Activated CD8-positive, alpha-beta T cell treated with anti-CD3 and anti-CD28 coated beads, Interleukin-2, amount 10 ng/mL, durations not matched to agents 7 days and 5 days (primary cell): Measurements from ENCODE around the gene EME1. TPM values are rescaled to one million over a fixed set of nuclear protein-coding genes. Genes with fewer than 3 reads are reported as not detected.
"Not testable (repeated sequence)": the region's sequence is repeated elsewhere in the genome, so short reads cannot be mapped to it uniquely, and the experiment has no call there.

Experiments
- ATAC-seq: fragments of 150-1000 bp; cut with Tn5 transposase; one replicate; pipeline ENCODE4 v1.10.0; 2021; ENCODE audit warnings: moderate library complexity
- CTCF ChIA-PET: fragments of 350-600 bp; sonication (Branson Sonifier 250); formaldehyde crosslinking; loops from one replicate; lab custom pipeline; 2021; ENCODE audit warnings: antibody characterized with exemption; lab: Charles Lee
- POLR2A ChIA-PET: fragments of 350-600 bp; sonication (Branson Sonifier 250); formaldehyde crosslinking; loops from one replicate; lab custom pipeline; 2021; ENCODE audit warnings: antibody characterized with exemption; lab: Charles Lee
- DNase-seq: peaks from one replicate; pipeline ENCODE4 v3.0.0-alpha.2; 2020
- H3K27ac Mint-ChIP-seq: one replicate; pipeline ENCODE4 v1.8.0; 2021; ENCODE audit warnings: mild to moderate bottlenecking, mixed read lengths
- H3K27me3 Mint-ChIP-seq: one replicate; pipeline ENCODE4 v1.8.0; 2021; ENCODE audit warnings: low read depth, mixed read lengths
- H3K36me3 Mint-ChIP-seq: one replicate; pipeline ENCODE4 v1.8.0; 2021; ENCODE audit warnings: low read depth, mixed read lengths
- H3K4me1 Mint-ChIP-seq: one replicate; pipeline ENCODE4 v1.8.0; 2021; ENCODE audit warnings: low read depth, mixed read lengths
- H3K4me3 Mint-ChIP-seq: one replicate; pipeline ENCODE4 v1.8.0; 2021; ENCODE audit warnings: mild to moderate bottlenecking, mixed read lengths
- H3K9me3 Mint-ChIP-seq: one replicate; pipeline ENCODE4 v1.8.0; 2022; ENCODE audit warnings: mixed read lengths; ENCODE audit not compliant: insufficient read depth
- total RNA-seq, 2 experiments: library from RNA; stranded (reverse); gene quantifications; one replicate each; pipeline ENCODE4 v1.2.3, GENCODE V29; 2021

Gene EME1
- total RNA-seq, 2 experiments from 2014 or later, result 23.5 to 27.8 TPM

DNA sequence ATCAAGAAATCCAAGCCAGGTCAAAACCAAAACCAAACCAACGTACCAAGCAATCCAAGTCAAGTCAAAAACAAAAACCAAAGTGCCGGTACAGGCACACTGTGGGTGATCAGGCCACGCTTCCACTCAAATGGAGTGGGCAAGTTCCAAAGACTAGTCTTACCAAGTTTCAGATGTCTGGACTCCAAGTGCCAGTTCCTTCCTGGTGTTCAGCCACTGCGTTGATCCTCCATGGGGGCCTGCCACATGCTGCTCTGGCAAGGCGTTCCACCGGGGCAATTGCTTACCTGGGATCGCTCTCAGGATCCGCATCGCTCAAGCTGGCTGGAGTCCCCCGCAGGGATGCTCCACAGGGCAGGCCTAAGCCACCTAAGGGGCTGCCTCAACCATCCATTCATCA is 46.5 kb downstream of the EME1 start:
- H3K4me3 Mint-ChIP-seq, H3K27me3 Mint-ChIP-seq, ATAC-seq, POLR2A ChIA-PET, H3K9me3 Mint-ChIP-seq, DNase-seq: not testable (repeated sequence)
- Mint-ChIP-seq H3K36me3 (peaks cover 11% of the 10 kb centered on the region), H3K27ac (peak overlapping the region; percentile 5), H3K4me1 (peaks cover 23% of the 10 kb centered on the region)
- CTCF ChIA-PET, result interaction anchor here (3.6 kb wide), 1 partner anchor 22 kb away, joined by 28 read pairs; the partner anchor contains the start of gene LRRC59

DNA sequence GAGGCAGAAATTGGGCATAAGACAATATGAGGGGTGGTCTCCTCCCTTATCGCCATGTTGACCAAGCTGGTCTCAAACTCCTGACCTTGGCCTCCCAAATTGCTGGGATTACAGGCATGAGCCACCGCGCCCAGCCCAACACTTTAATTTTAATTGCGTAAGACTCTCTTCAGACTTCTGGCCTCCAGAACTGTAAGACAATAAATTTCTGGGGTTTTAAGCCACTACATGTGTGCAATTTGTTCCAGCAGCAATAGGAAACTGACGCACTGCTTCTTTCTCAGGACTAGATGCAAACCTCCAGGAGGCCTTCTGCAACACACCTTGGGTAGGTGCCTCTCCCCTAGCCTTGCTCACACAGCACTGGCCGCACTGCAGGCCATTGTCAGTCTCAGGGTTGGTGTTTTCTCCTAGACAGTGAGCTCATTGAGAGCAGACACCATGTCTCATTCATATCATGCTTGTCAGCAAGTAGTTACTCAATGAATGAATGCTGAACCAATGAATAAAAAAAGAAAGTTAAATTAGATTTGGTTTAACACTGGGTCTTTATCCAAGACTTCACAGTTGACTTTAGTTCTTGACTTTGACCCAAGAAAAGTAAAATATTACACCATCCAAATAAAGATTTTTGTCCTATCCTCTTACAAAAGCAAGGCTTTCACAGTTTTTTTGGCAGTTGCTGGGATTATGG is 47.5 kb downstream of the EME1 start:
- H3K4me3 Mint-ChIP-seq, result peak overlapping the region; percentile 68
- H3K27ac Mint-ChIP-seq, result peak overlapping the region; percentile 88
- ATAC-seq, result no peak

DNA sequence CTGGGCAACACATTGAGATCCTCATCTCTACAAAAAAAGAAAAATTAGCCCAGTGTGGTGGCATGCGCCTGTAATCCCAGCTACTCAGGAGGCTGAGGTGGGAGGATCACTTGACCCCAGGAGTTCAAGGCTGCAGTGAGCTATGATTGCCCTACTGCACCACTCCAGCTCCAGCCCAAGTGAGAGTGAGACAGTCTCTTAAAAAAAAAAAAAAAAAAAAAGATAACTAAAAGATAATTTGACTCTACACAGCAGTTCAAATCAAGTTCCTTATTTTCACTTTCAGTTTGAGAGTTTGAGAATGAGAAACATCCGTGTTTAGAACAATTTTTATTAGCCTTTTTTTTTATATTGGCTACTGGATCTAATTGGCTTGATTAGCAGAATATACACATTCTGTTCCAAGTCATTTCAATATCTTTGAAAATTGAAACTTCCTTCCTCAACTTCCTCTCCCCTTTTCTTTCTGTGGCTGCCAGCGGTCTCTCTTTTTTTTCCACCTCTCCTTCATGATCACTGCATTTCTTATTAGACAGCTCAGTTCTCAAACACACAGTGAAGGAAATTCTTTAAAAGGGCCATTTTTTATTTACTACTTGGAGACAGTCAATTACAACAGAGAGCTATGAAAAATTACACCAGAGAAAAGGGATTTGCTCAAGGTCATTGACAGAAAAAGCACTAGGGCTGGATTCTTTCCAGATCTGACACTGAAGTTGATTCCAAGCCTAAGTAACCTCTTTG is 48.5 kb downstream of the EME1 start:
- ChIA-PET POLR2A (interaction anchor here (0.9 to 2.3 kb wide), 4 partner anchors 11 to 57 kb away, joined by 3 to 19 read pairs (median 3); partner anchors contain the start of genes LRRC59 and RSAD1), CTCF (interaction anchor here (0.9 to 3.6 kb wide), 8 partner anchors 10 to 121 kb away, joined by 3 to 28 read pairs (median 4); partner anchors contain the start of gene LRRC59)
- H3K4me3 Mint-ChIP-seq, result peak overlapping the region; percentile 68
- DNase-seq (no peak), ATAC-seq (peak; percentile 14)
- peaks cover 11% of the 10 kb centered on the region for H3K36me3 Mint-ChIP-seq
- peaks cover 33% of the 10 kb centered on the region for H3K4me1 Mint-ChIP-seq
- H3K27me3 Mint-ChIP-seq, result peaks cover 5% of the 10 kb centered on the region
- peak overlapping the region; percentile 88 for H3K27ac Mint-ChIP-seq
- H3K9me3 Mint-ChIP-seq, result peaks cover 6% of the 10 kb centered on the region

More for the DNA sequence above, 47.5 kb downstream of the EME1 start:
- POLR2A ChIA-PET, result interaction anchor here (0.9 to 2.3 kb wide), 2 partner anchors 23 to 58 kb away, joined by 3 to 19 read pairs; partner anchors contain the start of genes LRRC59 and RSAD1
- DNase-seq, result no peak
- CTCF ChIA-PET, result interaction anchor here (0.9 to 3.6 kb wide), 6 partner anchors 11 to 122 kb away, joined by 3 to 28 read pairs (median 4); partner anchors contain the start of gene LRRC59
- Mint-ChIP-seq H3K9me3 (peaks cover 6% of the 10 kb centered on the region), H3K36me3 (peaks cover 11% of the 10 kb centered on the region), H3K27me3 (peaks cover 5% of the 10 kb centered on the region), H3K4me1 (peaks cover 31% of the 10 kb centered on the region)

DNA sequence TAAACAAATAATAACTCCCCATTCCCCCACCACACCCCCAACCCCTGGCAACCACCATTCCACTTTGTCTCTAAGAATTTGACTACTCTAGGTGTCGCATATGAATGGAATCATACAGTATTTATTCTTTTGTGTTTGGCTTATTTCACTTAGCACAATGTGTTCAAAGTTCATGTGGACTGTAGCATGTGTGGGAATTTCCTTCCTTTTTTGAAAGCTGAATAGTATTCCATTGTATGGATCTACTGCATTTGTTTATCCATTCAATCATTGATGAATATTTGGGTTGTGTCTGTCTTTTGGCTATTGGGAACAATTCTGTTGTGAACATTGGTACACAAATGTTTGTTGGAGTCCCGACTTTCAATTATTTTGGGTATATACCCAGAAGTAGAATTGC is 49.7 kb downstream of the EME1 start:
- ATAC-seq, result no peak
- no peak overlapping the region for H3K4me3 Mint-ChIP-seq
- H3K4me1 Mint-ChIP-seq, result peaks cover 44% of the 10 kb centered on the region
- H3K36me3 Mint-ChIP-seq, result peaks cover 11% of the 10 kb centered on the region
- POLR2A ChIA-PET, result interaction anchor here (1.1 to 2.3 kb wide), 2 partner anchors 10 to 26 kb away, joined by 3 to 19 read pairs; partner anchors contain the start of gene LRRC59
- no peak for DNase-seq
- no peaks in the 10 kb centered on the region for H3K27me3 Mint-ChIP-seq
- peaks cover 6% of the 10 kb centered on the region for H3K9me3 Mint-ChIP-seq
- H3K27ac Mint-ChIP-seq, result no peak overlapping the region
- CTCF ChIA-PET, result interaction anchor here (2.1 to 3.6 kb wide), 2 partner anchors 25 to 60 kb away, joined by 7 to 28 read pairs; partner anchors contain the start of gene LRRC59

DNA sequence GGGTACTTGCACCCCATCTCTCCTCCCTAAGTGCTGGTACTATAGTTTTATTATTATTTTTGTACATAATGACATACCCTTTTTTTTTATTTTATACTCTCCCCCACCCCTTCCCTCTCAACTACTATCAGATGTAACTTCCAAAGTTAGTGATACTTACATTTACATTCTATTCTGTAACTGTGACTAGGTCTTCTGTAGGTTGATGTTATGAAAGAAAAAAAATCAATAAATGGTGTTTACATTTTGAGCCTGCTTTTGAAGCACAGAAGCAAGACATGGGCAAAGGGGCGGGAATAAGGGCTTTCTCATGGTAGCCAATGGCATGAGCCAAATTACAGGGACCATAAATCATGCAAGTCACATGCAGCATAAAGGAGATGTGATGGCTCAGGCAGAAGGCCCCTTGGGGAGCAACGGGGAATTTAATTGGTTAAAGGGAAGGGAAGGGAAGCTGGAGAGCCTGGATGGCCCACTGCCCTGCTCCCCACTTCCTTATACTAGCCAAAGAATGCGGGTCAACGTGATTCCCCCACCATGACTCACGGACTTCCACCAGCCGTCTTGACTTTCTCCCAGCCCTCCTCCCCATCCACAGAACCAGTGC is 50.6 kb downstream of the EME1 start:
- H3K9me3 Mint-ChIP-seq, result peaks cover 6% of the 10 kb centered on the region
- H3K27ac Mint-ChIP-seq, result no peak overlapping the region
- ATAC-seq (no peak), DNase-seq (no peak)
- peaks cover 47% of the 10 kb centered on the region for H3K4me1 Mint-ChIP-seq
- H3K27me3 Mint-ChIP-seq, result no peaks in the 10 kb centered on the region
- H3K36me3 Mint-ChIP-seq, result peaks cover 11% of the 10 kb centered on the region
- no peak overlapping the region for H3K4me3 Mint-ChIP-seq
- ChIA-PET POLR2A (no interaction called here), CTCF (interaction anchor here (4.5 kb wide), 1 partner anchor 26 kb away, joined by 44 read pairs; the partner anchor contains the start of gene LRRC59)

DNA sequence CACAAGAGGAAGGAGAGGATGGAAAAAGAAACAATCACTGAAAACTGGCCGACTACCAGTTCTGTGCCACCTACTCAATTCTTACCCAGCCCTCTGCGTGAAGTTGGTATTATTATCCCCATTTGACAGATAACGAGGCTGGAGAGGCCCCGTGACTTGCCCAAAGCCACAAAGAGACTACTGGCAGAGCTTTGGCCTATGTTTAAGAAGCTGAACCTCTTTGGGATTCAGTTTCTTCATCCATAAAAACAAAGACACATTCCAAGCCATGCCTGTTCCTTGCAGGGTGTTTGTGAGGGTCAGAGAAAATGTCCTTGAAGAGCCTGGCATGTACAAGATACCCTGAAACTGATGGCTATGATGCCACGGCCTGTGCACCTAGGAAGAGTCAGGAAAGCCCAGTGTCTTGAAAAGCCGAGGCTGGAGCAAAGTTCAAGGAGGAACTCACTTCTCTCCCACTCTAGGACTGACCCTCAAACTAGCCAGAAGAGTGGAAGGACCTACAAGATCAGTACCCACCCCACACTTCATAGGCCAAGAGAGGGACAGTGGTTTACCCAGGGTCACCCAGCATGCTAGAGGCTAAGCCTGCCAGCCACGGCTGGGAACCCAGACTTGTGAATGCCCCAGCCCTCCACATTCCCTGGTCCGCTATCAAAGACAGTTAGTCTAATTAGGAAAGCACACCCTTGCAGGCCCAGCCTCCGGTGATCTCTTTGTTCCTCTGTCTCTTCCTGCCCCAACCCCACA is 51.4 kb downstream of the EME1 start:
- Mint-ChIP-seq H3K36me3 (peaks cover 6% of the 10 kb centered on the region), H3K27me3 (no peaks in the 10 kb centered on the region), H3K4me1 (peaks cover 47% of the 10 kb centered on the region), H3K4me3 (no peak overlapping the region), H3K9me3 (peaks cover under 1% of the 10 kb centered on the region), H3K27ac (peak overlapping the region; percentile 43)
- DNase-seq (no peak), ATAC-seq (no peak)
- CTCF ChIA-PET, result interaction anchor here (4.5 kb wide), 1 partner anchor 27 kb away, joined by 44 read pairs; the partner anchor contains the start of gene LRRC59
- POLR2A ChIA-PET, result no interaction called here

DNA sequence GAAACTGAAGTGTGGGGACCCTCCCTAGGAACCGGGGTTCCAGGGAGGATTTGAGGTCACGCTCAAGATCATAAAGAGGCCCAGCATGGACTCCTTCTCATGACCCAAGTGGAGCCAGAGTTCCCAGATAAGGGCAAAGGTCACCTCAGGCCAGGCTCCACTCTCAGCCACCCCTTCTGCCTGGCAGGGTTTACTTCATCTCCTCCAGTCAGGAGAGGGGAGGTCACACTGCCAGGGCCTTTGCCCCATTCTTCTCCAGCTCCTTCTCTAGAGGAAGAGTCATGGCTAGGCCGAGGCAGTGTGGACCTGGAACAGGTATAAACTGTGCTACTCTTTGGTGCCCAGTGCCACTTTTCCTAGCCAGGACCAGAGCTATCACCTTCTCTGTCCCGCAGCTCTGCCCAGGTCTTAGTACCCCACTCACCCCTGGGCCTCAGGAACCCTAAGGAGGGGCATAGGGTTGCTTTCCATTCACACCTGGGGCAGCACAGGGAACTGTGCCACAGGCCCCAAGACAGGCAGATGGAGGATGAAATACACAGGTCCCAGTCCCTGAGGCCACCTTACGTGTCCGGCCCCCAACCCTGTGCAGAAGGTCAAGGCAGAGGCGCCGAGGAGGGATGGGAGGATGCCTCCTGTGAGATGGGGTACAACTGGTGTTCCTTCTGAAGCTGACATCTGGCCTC is 52.1 kb downstream of the EME1 start:
- peaks cover 5% of the 10 kb centered on the region for H3K36me3 Mint-ChIP-seq
- ATAC-seq (no peak), DNase-seq (no peak)
- H3K27me3 Mint-ChIP-seq, result no peaks in the 10 kb centered on the region
- H3K27ac Mint-ChIP-seq, result peak overlapping the region; percentile 90
- CTCF ChIA-PET, result interaction anchor here (1.8 to 4.5 kb wide), 3 partner anchors 9 to 54 kb away, joined by 4 to 44 read pairs (median 11); partner anchors contain the start of genes LRRC59 and RSAD1
- peak overlapping the region; percentile 82 for H3K4me3 Mint-ChIP-seq
- peaks cover 43% of the 10 kb centered on the region for H3K4me1 Mint-ChIP-seq
- H3K9me3 Mint-ChIP-seq, result no peaks in the 10 kb centered on the region
- POLR2A ChIA-PET, result interaction anchor here (1.0 to 1.9 kb wide), 2 partner anchors 46 to 51 kb away, joined by 3 to 5 read pairs; partner anchors contain the start of gene EME1

DNA sequence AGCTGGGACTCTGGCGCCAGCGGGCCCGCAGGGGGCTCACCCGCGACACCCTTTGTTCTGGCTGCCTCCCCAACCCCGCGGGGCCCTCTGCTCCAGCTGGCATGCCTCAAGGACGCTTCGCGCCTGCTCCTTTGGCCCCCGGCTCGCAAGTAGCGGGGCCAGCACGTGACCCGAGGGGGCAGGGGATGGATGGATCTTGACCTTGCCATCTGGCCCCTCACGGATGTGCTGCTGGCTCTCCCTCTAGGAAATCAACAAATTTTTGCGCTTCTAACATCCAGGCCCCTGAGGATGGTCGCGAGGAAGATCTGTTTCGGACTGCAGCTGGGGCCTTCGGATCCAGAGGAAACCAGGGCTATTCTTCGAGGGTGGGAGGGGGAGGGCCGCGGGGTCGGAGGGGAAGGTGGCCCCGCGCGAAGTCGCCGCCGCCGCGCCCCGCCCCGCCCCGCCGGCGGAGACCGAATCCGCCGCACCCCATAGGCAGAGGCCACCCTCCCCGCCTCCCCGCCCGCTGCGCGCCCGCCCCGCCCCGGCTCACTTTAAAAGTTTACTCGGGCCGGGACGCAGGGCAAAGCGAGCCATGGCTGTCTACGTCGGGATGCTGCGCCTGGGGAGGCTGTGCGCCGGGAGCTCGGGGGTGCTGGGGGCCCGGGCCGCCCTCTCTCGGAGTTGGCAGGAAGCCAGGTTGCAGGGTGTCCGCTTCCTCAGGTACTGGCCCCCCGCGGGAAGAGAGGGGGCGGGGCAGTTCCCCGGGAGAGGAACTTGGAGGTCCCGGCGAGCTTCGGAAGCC is 52.8 kb downstream of the EME1 start, which contains the start of gene ACSF2:
ACSF2 (plus strand) TSS at position 537 of the 790 bp plus-strand sequence; CDS start at position 581, 44 bp downstream.
- ATAC-seq, result peak; percentile 87
- H3K27me3 Mint-ChIP-seq, result no peaks in the 10 kb centered on the region
- H3K27ac Mint-ChIP-seq, result peak within 1 kb of the TSS; percentile 90
- H3K36me3 Mint-ChIP-seq, result no peaks in the 10 kb centered on the region
- POLR2A ChIA-PET, result interaction anchor here (1.0 to 1.9 kb wide), 5 partner anchors 29 to 54 kb away, joined by 3 to 14 read pairs (median 3); partner anchors contain the start of genes EME1 and LRRC59
- peak; percentile 81 for DNase-seq
- H3K4me3 Mint-ChIP-seq, result peak within 1 kb of the TSS; percentile 82
- peaks cover 37% of the 10 kb centered on the region for H3K4me1 Mint-ChIP-seq
- H3K9me3 Mint-ChIP-seq, result no peaks in the 10 kb centered on the region
- CTCF ChIA-PET, result interaction anchor here (0.7 to 4.5 kb wide), 7 partner anchors 9 to 53 kb away, joined by 3 to 44 read pairs (median 4); partner anchors contain the start of genes LRRC59 and RSAD1

DNA sequence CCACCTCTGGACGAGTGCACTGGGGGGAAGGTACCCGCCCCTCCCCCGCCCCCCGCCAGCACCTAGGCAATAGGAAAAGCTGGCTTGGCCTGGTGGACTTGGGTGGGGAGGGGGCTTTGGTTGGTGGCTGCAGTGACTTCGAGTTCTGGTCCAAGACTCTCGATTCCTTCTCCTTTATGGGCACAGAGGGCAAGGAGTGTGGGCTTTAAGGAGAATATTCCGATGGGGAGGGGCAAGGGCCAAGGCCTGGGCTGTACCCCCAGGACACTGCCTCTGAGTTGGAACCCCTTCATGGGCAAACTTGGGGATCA is 53.4 kb downstream of the EME1 start:
- Mint-ChIP-seq H3K36me3 (peaks cover 2% of the 10 kb centered on the region), H3K9me3 (no peaks in the 10 kb centered on the region), H3K4me3 (peak overlapping the region; percentile 82), H3K27me3 (no peaks in the 10 kb centered on the region), H3K27ac (peak overlapping the region; percentile 79), H3K4me1 (peaks cover 32% of the 10 kb centered on the region)
- POLR2A ChIA-PET, result interaction anchor here (1.0 to 1.9 kb wide), 5 partner anchors 29 to 55 kb away, joined by 3 to 14 read pairs (median 3); partner anchors contain the start of genes EME1 and LRRC59
- ATAC-seq, result no peak
- DNase-seq, result no peak
- CTCF ChIA-PET, result interaction anchor here (0.7 to 4.5 kb wide), 8 partner anchors 9 to 52 kb away, joined by 3 to 44 read pairs (median 4); partner anchors contain the start of genes LRRC59 and RSAD1
